Stimulated activated memory B cell treated with anti-CD40 and anti-IgM and Interleukin-4, amounts not matched to agents 10 μg/mL and 1 μg/mL and 100 μg/mL, for 72 hours (primary cell): ENCODE measurements around the gene CNDP1.

Experiments
- ATAC-seq: fragments of 150-1000 bp; cut with Tn5 transposase; 2 replicates; pipeline ENCODE4 v1.10.0; 2021
- H3K27ac Mint-ChIP-seq: one replicate; pipeline ENCODE4 v1.8.0; 2022; ENCODE audit warnings: mild to moderate bottlenecking, mixed read lengths
- H3K27me3 Mint-ChIP-seq: one replicate; pipeline ENCODE4 v1.8.0; 2022; ENCODE audit warnings: mixed read lengths
- H3K36me3 Mint-ChIP-seq: one replicate; pipeline ENCODE4 v1.8.0; 2022; ENCODE audit warnings: mixed read lengths
- H3K4me1 Mint-ChIP-seq: one replicate; pipeline ENCODE4 v1.8.0; 2022; ENCODE audit warnings: mixed read lengths
- H3K4me3 Mint-ChIP-seq: one replicate; pipeline ENCODE4 v1.8.0; 2022; ENCODE audit warnings: mild to moderate bottlenecking, moderate library complexity, mixed read lengths
- H3K9me3 Mint-ChIP-seq: one replicate; pipeline ENCODE4 v1.8.0; 2022; ENCODE audit warnings: mixed read lengths

The CNDP1 gene

GRCh38 chr18:74597662-74598349 is 63.5 kb downstream of the CNDP1 start, which contains the start of gene ZNF407:
Gene ZNF407 (plus strand): TSS chr18:74597870. CDS start chr18:74631020, 33,150 bp downstream.
- peak within 1 kb of the TSS; percentile 98 for H3K27ac Mint-ChIP-seq
- peaks cover 30% of the 10 kb centered on the region for H3K36me3 Mint-ChIP-seq
- peak within 1 kb of the TSS; percentile 99 for H3K4me3 Mint-ChIP-seq
- H3K9me3 Mint-ChIP-seq = no peaks in the 10 kb centered on the region
- H3K4me1 Mint-ChIP-seq = peaks cover 65% of the 10 kb centered on the region
- ATAC-seq = peak; percentile 94
- H3K27me3 Mint-ChIP-seq = no peaks in the 10 kb centered on the region

DNA sequence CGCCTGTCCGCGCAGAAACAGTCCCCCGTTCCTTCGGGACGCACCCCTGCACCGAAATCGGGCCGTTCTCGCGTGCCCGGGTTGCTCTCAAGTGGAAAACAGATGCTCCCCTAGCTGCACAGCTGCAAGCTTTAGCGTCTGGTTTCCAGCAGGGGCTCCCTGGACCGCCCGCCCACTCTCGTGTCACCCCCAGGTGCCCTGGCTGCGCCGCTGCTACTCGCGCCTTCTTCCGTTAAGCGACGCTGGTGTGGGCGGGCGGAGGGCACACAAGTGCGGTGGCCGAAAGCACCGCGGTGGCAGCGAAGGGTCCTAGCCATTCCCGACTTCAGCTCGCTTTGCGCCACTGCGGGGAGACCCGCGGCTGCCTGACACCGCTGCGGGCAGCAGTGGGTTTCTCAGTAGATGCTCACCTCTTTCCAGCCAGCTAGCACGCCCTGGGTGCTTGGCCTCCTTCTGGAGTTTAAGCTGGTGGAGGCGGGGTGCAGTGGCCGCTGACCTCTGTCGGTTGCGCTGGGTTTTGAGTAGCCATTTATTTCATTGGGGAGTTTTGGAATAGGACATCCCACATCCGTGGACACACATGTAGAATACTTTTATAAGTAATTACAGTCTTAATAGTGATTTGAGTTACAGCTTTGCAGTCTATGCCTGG is 64.2 kb downstream of the CNDP1 start:
- H3K36me3 Mint-ChIP-seq = peaks cover 23% of the 10 kb centered on the region
- peak; percentile 83 for ATAC-seq
- peaks cover 70% of the 10 kb centered on the region for H3K4me1 Mint-ChIP-seq
- no peaks in the 10 kb centered on the region for H3K9me3 Mint-ChIP-seq
- H3K27me3 Mint-ChIP-seq = no peaks in the 10 kb centered on the region
- peak overlapping the region; percentile 99 for H3K4me3 Mint-ChIP-seq
- H3K27ac Mint-ChIP-seq = peak overlapping the region; percentile 98

- no peak for ATAC-seq
- H3K4me3 Mint-ChIP-seq = no peak overlapping the region
- no peaks in the 10 kb centered on the region for H3K27me3 Mint-ChIP-seq
- H3K27ac Mint-ChIP-seq = no peak overlapping the region
- peaks cover 56% of the 10 kb centered on the region for H3K4me1 Mint-ChIP-seq
- no peaks in the 10 kb centered on the region for H3K9me3 Mint-ChIP-seq
- peaks cover 23% of the 10 kb centered on the region for H3K36me3 Mint-ChIP-seq
Observed at GRCh38 chr18:74604361-74604760, 70.1 kb downstream of the CNDP1 start.

DNA sequence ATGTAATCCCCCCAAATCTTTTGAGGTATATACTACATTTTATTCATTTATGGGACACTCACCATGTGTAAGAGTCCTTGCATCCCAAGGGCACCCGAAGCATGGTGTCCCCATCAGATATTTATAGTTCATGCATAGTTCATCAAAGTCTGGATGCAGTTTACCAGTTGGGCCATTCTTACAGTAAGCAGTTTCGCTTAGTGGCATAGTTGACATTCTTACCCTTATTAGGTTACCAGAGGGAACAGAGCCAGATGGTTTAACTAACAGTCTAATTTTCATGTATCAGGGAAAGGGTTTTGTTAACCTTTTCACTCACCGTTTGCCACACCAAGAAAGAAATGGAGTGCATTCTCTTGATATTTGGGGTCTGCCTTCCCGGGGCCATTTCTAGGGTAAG is 70.5 kb downstream of the CNDP1 start:
- H3K9me3 Mint-ChIP-seq = no peaks in the 10 kb centered on the region
- peaks cover 23% of the 10 kb centered on the region for H3K36me3 Mint-ChIP-seq
- H3K27ac Mint-ChIP-seq = no peak overlapping the region
- no peak overlapping the region for H3K4me3 Mint-ChIP-seq
- no peaks in the 10 kb centered on the region for H3K27me3 Mint-ChIP-seq
- H3K4me1 Mint-ChIP-seq = peaks cover 58% of the 10 kb centered on the region
- ATAC-seq = no peak

DNA sequence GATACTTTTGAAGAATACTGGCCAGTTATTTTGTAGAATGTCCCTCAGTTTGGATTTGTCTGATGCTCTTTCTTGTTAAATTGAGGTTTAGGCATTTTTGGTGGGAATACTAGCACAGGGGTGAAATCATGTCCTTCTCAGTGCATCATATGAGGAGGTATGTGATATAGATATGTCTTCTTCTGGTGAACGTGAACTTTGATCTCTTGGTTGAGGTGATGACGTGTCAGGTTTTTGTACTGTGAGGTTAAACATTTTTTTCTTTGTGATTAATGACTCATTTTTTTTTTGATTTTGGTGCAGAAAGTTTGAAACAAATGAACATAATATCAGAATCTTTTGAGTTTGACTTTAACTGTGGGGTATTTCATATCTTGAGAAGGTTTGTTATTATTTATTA is 74.4 kb downstream of the CNDP1 start:
- H3K36me3 Mint-ChIP-seq = peaks cover 14% of the 10 kb centered on the region
- H3K27me3 Mint-ChIP-seq = no peaks in the 10 kb centered on the region
- H3K27ac Mint-ChIP-seq = no peak overlapping the region
- H3K9me3 Mint-ChIP-seq = no peaks in the 10 kb centered on the region
- ATAC-seq = no peak
- no peak overlapping the region for H3K4me3 Mint-ChIP-seq
- peaks cover 46% of the 10 kb centered on the region for H3K4me1 Mint-ChIP-seq

GRCh38 chr18:74609535-74609934 is 75.2 kb downstream of the CNDP1 start:
- Mint-ChIP-seq H3K27me3 (no peaks in the 10 kb centered on the region), H3K9me3 (no peaks in the 10 kb centered on the region), H3K27ac (no peak overlapping the region), H3K36me3 (peaks cover 7% of the 10 kb centered on the region), H3K4me1 (peaks cover 39% of the 10 kb centered on the region), H3K4me3 (no peak overlapping the region)
- ATAC-seq = no peak

DNA sequence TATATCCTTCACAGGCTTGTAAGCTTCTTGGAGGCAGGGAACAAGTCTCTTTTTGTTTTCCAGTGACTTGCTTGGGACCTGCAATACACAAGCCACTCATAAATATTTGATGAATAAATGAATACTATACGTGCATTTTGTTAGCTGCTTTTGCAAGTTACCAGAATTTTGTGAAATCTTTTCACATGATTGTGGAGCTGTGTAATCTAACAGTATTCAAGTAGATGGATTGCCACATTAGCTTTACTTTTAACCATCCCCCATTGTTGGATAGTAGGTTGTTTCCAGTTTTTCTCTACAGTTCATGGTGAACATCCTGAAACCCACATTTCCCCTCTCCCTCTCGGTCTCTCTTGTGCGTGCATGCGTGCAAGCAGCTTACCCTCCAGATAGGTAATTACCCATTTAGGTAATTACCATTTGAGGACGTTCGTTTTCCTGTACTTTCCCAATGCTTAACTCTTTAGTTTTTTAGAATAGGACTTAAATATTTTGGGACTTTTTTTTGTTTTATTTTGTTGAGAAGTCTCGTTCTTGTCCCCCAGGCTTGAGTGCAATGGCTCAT is 75.8 kb downstream of the CNDP1 start:
- peaks cover 7% of the 10 kb centered on the region for H3K36me3 Mint-ChIP-seq
- no peaks in the 10 kb centered on the region for H3K9me3 Mint-ChIP-seq
- H3K4me1 Mint-ChIP-seq = peaks cover 39% of the 10 kb centered on the region
- no peak for ATAC-seq
- no peak overlapping the region for H3K4me3 Mint-ChIP-seq
- no peak overlapping the region for H3K27ac Mint-ChIP-seq
- H3K27me3 Mint-ChIP-seq = no peaks in the 10 kb centered on the region

- Mint-ChIP-seq H3K27ac (no peak overlapping the region), H3K9me3 (no peaks in the 10 kb centered on the region), H3K36me3 (peaks cover 7% of the 10 kb centered on the region), H3K4me1 (peaks cover 39% of the 10 kb centered on the region), H3K4me3 (no peak overlapping the region), H3K27me3 (no peaks in the 10 kb centered on the region)
- ATAC-seq = no peak
Observed at GRCh38 chr18:74610860-74611259, 76.6 kb downstream of the CNDP1 start.

DNA sequence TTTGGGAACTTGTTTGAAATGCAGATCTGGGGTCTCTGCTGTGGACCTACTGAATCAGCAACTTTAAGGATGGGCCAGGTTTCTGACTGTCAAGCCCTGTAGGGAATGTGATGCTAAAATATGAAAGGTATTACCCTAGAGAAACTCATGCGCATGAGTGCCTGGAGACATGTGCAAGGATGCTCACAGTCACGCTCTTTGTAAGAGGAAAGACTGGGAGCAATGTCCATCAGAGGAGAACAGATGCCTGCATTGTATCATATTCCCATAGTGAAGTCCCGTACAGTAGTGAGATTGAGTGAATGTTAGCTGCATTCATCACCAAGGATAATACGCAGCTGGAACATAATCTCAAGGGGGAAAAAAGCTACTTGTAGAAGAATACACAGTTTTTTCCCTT is 77.5 kb downstream of the CNDP1 start:
- peaks cover 7% of the 10 kb centered on the region for H3K36me3 Mint-ChIP-seq
- no peak overlapping the region for H3K4me3 Mint-ChIP-seq
- no peak overlapping the region for H3K27ac Mint-ChIP-seq
- H3K27me3 Mint-ChIP-seq = no peaks in the 10 kb centered on the region
- no peaks in the 10 kb centered on the region for H3K9me3 Mint-ChIP-seq
- ATAC-seq = no peak
- peaks cover 39% of the 10 kb centered on the region for H3K4me1 Mint-ChIP-seq

DNA sequence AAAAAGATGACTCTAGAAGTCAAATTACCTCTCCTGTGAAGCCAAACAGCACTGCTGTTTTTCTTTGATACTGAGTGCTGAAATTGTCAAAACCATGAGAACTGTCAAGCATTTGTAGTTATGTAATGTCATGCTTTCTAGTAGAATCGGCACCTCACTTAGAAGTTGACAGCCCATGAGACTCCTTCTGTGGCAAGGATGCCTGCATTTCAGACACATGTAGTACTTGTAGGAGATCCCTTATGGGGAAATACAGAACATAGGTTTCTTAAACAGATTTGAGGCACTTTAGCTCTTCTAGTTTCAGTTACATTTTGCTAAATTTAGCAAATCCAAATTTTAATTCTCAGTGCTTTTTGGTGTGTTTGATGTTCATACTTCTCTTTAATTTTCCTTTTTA is 79.1 kb downstream of the CNDP1 start:
- H3K9me3 Mint-ChIP-seq = no peaks in the 10 kb centered on the region
- no peak overlapping the region for H3K4me3 Mint-ChIP-seq
- H3K27me3 Mint-ChIP-seq = no peaks in the 10 kb centered on the region
- ATAC-seq = no peak
- H3K36me3 Mint-ChIP-seq = peaks cover 6% of the 10 kb centered on the region
- peaks cover 37% of the 10 kb centered on the region for H3K4me1 Mint-ChIP-seq
- H3K27ac Mint-ChIP-seq = no peak overlapping the region

DNA sequence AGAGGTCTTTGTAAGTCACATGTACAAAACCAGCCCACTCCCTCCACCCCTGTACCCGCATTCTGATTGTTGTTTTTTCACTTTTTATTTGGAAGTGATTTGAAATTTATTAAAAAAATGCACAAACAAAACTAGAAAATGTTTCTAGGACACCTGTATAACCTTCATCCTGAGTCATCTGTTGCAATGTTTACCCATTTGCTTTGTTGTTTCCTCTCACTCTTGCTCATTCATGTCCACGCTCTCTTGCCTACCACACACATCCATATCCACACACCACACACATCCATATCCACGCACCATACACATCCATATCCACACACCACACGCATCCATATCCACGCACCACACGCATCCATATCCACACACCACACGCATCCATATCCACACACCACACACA is 82.2 kb downstream of the CNDP1 start:
- H3K27me3 Mint-ChIP-seq = no peaks in the 10 kb centered on the region
- H3K9me3 Mint-ChIP-seq = no peaks in the 10 kb centered on the region
- H3K27ac Mint-ChIP-seq = no peak overlapping the region
- no peak overlapping the region for H3K4me3 Mint-ChIP-seq
- no peaks in the 10 kb centered on the region for H3K36me3 Mint-ChIP-seq
- no peak for ATAC-seq
- H3K4me1 Mint-ChIP-seq = peaks cover 8% of the 10 kb centered on the region

DNA sequence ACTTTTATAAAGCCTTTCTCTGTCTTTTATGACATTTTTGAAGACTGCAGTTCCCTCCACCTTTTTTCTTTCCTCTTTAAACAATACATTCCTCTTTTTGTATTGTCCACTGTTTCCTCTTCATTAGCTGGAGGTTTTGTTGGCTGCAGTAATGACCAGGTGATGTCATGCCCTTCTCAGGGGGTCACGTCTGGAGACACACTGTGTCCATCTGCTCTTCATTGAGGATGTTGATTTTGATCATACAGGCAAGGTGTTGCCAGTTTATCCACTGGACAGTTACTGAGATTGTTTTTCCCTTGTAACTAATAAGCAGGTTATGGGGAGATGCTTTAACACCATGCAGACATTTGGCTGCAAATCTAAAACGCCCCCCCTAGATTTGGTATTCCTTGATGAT is 83.2 kb downstream of the CNDP1 start:
- H3K27me3 Mint-ChIP-seq = no peaks in the 10 kb centered on the region
- no peaks in the 10 kb centered on the region for H3K9me3 Mint-ChIP-seq
- H3K4me3 Mint-ChIP-seq = no peak overlapping the region
- H3K4me1 Mint-ChIP-seq = peaks cover 5% of the 10 kb centered on the region
- H3K27ac Mint-ChIP-seq = no peak overlapping the region
- no peak for ATAC-seq
- H3K36me3 Mint-ChIP-seq = no peaks in the 10 kb centered on the region

DNA sequence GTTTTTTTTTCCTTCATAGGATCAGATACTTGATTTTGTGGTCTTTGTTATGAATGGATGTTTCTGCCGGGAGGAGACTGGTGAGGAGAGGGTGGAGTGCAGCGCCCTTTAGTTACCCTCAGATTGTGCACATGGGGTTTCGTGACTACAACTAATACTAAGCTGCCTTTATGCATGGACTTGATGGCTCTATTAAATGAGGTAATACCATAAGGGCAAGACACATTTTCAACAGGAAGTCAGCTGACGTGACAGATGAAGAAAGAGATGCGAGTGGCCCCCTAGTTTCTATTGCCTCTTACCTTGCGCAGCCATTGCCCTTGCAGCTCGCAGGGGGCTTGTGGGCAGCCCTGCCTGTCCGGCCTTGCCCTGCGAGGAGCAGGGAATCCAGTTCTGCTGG is 87.8 kb downstream of the CNDP1 start:
- Mint-ChIP-seq H3K27me3 (no peaks in the 10 kb centered on the region), H3K4me3 (no peak overlapping the region), H3K4me1 (no peaks in the 10 kb centered on the region), H3K9me3 (no peaks in the 10 kb centered on the region), H3K36me3 (no peaks in the 10 kb centered on the region), H3K27ac (no peak overlapping the region)
- ATAC-seq = no peak

DNA sequence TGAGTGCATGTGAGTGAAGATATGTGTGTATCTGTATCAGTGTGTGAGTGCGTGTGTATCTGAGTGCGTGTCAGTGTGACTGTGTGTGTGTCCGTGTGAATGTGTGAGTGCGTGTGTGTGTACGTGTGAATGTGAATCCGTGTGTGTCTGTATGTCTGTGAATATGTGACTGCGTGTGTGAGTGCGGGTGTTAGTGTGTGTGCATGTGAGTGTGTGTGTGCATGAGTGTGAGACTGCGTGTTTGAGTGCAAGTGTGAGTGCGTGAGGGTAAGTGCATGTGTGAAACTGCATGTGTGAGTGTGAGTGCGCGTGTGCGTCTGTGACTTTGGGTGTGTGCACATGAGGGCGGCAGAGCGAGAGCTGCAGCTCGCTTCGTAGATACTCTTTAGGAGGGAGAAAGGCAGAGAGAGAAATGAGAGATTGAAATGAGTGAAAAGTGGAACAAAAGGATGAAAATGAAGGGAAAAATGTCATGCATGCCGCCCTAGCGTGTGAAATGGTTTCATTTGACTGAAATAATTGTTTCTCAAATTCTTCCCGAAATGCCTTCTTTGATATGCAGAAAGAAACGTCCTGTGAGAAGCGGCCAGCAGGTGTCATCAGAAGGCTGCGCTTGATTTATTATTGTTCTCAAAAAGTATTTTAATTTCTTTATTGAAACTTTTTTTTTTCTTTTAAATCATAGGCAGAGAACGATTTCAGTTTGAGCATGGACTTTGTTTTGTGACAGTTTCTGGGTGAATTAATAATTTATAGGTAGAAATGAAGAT is 88.9 kb downstream of the CNDP1 start:
- no peak overlapping the region for H3K4me3 Mint-ChIP-seq
- no peak for ATAC-seq
- H3K36me3 Mint-ChIP-seq = no peaks in the 10 kb centered on the region
- H3K27me3 Mint-ChIP-seq = no peaks in the 10 kb centered on the region
- H3K9me3 Mint-ChIP-seq = no peaks in the 10 kb centered on the region
- peaks cover 6% of the 10 kb centered on the region for H3K4me1 Mint-ChIP-seq
- H3K27ac Mint-ChIP-seq = no peak overlapping the region

GRCh38 chr18:74624466-74624865 is 90.2 kb downstream of the CNDP1 start:
- Mint-ChIP-seq H3K9me3 (no peaks in the 10 kb centered on the region), H3K4me1 (peaks cover 6% of the 10 kb centered on the region), H3K4me3 (no peak overlapping the region), H3K27me3 (no peaks in the 10 kb centered on the region), H3K27ac (no peak overlapping the region), H3K36me3 (no peaks in the 10 kb centered on the region)
- ATAC-seq = no peak
